NCI-H1092 (cell line): ENCODE results near the gene B4GALT3.

Experiments used
- DNase-seq: peaks from one replicate; lab custom pipeline; 2025; lab: John Stamatoyannopoulos, UW

B4GALT3 gene

DNA sequence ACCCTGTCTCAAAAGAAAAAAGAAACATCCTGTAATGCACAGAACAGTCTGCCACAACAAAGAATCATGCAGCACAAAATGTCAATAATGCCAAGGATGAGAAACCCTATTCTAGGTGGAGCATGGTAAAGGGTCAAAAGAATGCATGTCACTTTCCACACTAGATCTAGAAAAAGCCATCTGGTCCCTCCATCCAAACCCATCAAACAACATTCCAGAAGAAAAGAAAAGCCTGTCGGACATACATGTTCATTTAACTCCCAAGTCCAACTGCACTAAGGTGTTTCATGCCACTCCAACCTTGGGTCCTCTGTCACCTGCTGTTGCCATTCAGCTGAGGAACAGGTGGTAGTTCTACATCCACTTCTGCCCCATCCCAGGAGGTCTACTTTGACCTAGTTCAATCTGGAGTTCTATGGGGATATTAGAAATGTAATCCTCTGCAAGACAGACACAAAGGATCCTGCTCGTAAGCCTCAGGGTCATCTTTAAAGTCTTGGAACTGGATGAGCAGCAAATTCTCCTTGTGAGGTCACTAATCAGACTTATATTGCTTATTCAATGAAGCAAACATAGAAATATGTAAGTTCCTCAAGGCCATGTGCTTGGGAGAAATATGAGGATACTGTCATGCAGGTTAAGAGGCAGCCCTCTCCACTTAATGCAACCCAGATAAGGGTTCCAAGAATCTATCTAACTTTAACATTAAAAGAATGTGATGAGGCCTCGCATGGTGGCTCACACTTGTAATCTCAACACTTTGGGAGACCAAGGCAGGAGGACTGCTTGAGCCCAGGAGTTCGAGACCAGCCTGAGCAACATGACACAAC is 48.5 kb downstream of the B4GALT3 start:
- DNase-seq, result no peak

DNA sequence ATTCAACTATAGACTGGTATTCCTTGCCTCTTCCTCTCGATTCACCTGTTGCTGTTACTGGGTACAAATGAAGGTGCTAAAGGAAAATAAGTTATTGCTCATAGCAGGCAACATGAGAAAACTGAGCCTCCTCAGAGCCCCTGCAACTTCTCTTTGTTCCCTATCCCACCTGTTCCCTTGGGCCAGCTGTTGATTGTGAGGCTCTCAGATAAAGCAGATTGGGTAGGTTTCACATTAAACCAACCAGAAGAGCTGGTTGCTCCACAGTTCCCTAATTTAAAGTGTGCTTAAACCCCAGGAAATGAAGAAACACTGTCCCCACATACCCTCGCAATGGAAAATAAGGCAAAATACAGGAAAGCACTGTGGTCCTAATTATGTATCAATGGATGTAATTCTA is 49.7 kb downstream of the B4GALT3 start:
- no peak for DNase-seq

DNA sequence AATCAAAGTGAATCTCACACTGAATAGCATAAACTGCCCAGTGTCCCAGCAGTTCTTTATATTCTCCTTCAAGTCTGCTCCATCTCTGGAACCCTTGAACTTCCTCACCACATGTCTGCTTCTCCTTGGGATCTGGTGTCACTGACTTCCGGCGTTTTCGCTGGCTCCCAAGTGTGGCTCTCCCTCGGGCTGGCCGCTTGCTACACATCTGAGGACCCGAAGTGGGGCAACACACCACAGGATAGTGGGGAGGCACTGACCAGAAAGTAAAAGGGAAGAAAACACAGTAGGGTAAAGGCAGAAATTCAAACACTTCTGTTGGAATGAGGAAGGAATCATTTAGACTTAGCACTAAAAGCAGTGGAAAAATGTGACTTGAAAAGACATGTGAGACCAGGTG is 54.3 kb downstream of the B4GALT3 start:
- DNase-seq, result no peak

DNA sequence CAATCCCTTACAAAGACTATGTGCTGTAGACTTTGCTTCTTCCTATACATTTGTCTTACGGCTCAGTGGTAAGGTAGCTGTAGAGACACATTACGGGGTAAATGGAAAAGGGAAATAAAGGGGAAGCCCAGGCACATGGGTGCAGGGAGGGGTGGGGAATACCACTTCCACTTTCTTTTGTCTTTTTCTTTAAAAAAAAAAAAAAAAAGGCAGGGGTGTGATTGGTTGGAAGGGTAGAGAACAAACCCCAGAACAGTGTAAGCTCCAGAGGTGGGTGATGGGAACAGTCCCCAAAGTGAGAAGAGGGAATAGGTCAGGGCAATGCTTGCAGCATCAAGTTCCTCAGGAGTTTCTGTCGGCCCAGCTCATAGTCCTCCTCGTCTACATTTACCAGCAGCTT is 55.5 kb downstream of the B4GALT3 start:
- no peak for DNase-seq
